ENCODE results near the gene CHST3.
"Not testable (repeated sequence)": the region's sequence is repeated elsewhere in the genome, so short reads cannot be mapped to it uniquely, and the experiment has no call there.

CHST3 gene

DNA sequence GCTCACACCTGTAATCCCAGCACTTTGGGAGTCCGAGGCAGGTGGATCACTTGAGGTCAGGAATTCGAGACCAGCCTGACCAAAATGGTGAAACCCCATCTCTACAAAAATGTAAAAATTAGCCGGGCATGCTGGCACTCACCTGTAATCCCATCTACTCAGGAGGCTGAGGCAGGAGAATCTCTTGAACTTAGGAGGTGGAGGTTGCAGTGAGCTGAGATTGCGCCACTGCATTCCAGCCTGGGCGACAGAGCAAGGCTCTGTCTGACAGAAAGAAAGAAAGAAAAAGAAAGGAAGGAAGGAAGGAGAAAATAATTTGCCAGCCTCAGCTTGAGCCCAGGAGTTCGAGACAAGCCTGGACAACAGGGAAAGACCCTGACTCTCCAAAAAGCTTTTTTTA is 24.7 kb downstream of the CHST3 start:
- DNase-seq (ENCODE audit: low read depth, low spot score) = not testable (repeated sequence)

- no peak for DNase-seq (ENCODE audit: low read depth, low spot score)
These were observed 25.7 kb downstream of the CHST3 start for GRCh38 chr10:71989661-71990454.

- DNase-seq (ENCODE audit: low read depth, low spot score) = no peak
These were observed 26.6 kb downstream of the CHST3 start for GRCh38 chr10:71990706-71991269.

DNA sequence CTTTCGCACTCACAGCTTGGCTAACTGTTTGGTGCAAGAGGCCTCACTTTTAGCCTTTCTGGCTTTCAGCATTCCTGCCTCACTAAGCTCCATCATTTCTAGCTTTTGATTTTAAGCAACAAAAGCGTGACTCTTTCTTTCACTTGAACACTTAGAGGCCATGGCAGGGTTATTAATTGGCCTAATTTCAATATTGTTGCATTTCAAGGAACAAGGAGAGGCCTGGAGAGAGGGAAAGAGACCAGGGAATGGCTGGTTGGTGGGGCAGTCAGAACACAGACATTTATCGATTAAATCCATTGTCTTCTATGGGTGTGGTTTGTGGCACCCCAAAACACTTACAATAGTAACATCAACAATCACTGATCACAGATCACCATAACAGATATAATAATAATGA is 31.3 kb downstream of the CHST3 start:
- no peak for DNase-seq (ENCODE audit: low read depth, low spot score)

GRCh38 chr10:71995887-71996575 is 31.8 kb downstream of the CHST3 start:
- DNase-seq (ENCODE audit: low read depth, low spot score) = no peak

DNA sequence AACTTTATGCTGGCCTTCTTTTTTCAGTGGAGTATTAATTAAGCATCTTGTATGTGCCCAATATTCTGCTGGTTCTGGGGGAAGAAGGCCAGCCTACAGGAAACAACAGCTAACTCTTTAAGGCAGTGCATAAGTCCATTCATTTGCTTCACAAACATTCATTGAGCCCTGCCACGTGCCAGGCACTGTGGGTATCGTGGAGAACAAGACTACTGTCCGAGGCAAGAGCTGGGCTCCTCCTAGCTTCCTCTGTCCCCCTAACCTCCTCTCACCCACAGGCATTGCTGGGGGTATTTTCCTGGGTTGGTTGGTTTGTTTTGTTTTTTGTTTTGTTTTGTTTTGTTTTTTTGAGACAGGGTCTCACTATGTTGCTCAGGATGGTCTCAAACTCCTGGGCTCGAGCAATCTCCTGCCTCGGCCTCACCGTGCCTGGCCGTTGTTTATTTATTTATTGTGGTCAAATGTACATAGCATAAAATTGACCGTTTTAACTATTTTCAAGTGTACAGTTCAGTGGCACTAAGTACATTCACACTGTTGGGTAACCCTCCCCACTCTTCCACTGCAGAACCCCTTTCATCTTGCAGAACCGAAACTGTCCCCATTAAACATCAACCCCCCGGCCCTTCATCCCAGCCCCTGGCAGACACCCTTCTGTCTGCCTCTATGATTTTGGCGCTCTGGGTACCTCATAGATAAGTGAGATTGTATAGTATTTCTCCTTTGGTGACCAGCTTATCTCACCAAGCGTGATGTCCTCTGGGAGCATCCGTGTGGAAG is 32.6 kb downstream of the CHST3 start:
- no peak for DNase-seq (ENCODE audit: low read depth, low spot score)

DNA sequence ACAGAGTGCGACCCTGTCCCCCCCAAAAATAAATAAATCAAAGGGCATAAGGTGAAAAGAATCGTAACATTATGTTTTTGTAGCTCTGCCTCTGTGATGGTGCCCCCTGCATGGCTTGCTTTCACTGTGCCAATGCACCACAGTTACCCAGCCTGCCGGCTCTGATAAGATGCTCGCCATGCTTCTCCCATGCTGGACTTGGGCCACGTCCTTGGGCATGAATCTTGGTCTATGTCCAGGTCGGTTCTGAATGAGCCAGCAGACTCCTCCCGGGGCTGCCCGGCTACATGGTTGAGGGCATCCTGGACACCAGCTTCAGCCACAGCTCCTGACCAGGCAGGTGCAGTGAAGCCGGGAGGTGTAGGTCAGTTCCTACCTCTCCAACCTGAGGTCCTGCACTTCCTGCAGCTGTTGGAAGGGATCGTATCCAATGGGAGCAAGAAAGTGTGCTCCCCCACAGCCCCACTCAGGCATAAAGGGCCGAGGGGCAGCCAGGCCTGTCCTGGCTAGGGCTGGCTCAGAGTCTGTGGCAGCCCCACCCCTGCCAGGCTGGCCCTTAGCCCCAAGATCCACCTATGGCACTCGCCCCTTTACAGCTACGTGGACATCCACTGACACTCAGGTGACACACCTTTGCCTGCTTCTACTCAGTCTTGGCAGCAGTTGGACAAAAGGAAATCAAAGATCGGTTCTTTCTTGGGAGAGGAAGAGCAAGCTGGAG is 34.1 kb downstream of the CHST3 start:
- DNase-seq (ENCODE audit: low read depth, low spot score) = no peak

GRCh38 chr10:71998840-71999194 is 34.6 kb downstream of the CHST3 start:
- no peak for DNase-seq (ENCODE audit: low read depth, low spot score)

GRCh38 chr10:71999360-72000072 is 35.3 kb downstream of the CHST3 start:
- no peak for DNase-seq (ENCODE audit: low read depth, low spot score)

- no peak for DNase-seq (ENCODE audit: low read depth, low spot score)
These were observed 36.2 kb downstream of the CHST3 start for GRCh38 chr10:72000073-72001032.

GRCh38 chr10:72001033-72001395 is 36.8 kb downstream of the CHST3 start:
- no peak for DNase-seq (ENCODE audit: low read depth, low spot score)

DNA sequence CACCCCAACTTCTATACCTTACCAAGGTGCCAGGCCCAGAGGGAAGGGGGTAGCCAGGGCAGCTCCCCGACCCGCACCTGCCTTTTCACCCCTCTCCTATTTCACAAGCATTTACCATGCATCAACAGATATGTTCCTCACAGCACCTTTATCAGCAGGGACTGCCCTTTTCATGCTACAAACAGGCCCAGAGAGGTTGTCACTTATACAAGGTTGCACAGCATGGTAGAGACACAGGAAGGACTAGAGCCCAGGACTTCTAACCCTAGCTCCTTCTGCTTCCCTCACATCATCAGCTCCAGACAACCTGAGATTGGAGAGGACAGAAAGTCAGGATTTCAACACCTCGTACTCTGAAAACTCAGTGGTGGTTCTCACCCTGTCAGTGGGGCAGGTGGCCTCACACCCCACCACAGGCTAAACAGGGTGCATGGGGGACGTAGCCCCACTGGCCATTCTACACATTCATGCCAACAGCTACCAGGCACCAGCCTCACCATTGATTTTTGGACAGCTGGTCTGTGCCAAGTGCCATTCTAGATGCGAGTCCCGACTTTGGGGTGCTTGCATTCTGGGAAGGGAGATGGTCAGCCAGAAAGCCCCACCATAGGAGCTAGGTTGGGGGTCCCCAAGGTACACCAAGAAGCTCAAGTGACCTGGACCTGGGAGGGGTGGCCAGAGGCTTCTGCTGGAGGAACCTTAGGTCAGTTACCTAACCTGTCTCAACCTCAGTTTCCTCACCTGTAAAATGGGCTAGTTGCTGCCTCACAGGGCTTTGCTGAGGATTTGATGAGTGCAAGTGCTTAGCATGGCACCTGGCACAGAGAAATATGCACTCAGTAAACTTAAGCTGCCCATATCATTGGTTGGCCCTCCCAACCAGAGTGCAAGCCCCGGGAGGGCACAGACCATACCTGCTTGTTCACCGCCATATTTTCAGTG is 38.4 kb downstream of the CHST3 start:
- no peak for DNase-seq (ENCODE audit: low read depth, low spot score)

DNA sequence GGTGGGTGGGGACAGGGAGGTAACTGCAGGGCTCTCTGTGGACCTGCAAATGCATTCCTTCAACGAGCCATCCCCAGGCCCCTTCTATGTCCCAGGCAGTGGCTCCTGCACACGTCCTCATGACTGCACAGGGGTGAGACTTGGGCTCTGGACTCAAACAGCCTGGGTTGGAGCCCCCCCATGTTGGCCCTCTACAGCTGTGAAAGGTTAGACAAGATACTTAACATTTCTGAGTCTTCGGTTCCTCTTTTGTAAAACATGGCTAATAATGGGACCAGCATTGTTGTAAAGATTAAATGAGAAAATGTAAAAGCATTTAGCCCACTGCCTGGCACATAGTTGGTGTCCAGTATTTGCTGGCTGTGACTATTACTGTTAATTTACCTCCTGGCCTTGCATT is 41.8 kb downstream of the CHST3 start:
- no peak for DNase-seq (ENCODE audit: low read depth, low spot score)

- no peak for DNase-seq (ENCODE audit: low read depth, low spot score)
These were observed 43.2 kb downstream of the CHST3 start for GRCh38 chr10:72007246-72007892.

GRCh38 chr10:72008096-72008981 is 44.1 kb downstream of the CHST3 start:
- no peak for DNase-seq (ENCODE audit: low read depth, low spot score)

- DNase-seq (ENCODE audit: low read depth, low spot score) = no peak
These were observed 44.8 kb downstream of the CHST3 start for GRCh38 chr10:72009051-72009424.

- DNase-seq (ENCODE audit: low read depth, low spot score) = no peak
These were observed 45.4 kb downstream of the CHST3 start for GRCh38 chr10:72009425-72010081.

Data from activated naive CD8-positive, alpha-beta T cell treated with anti-CD3 and anti-CD28 coated beads, Interleukin-2, amount 50 U/mL, for 16 hours (primary cell).